H1 (cell line): Measurements from ENCODE around the gene CRHBP. TPM values are rescaled to one million over a fixed set of nuclear protein-coding genes. Genes with fewer than 3 reads are reported as not detected.

ENCODE experiments used
- BCL11A ChIP-seq, 2 experiments: IDR thresholded peaks; one replicate each; pipeline ENCODE4 v1.6.1; 2011; ENCODE audit warnings: low read depth in 2 of 2, low read length in 2 of 2, mild to moderate bottlenecking in 2 of 2
- CBX8 ChIP-seq: fragments of 300-800, 300-1000 bp; sonication (generic); IDR thresholded peaks from 2 replicates; pipeline ENCODE4 v1.7.1; 2016; ENCODE audit warnings: low read depth, low read length, borderline replicate concordance
- E2F6 ChIP-seq: IDR thresholded peaks from 2 replicates; pipeline ENCODE4 v1.6.1; 2012; ENCODE audit warnings: inconsistent platforms
- EP300 ChIP-seq, 2 experiments: IDR thresholded peaks; 1 replicate in 1 of 2; 2 replicates in 1 of 2; pipeline ENCODE4 v1.6.1; 2011 to 2012; ENCODE audit warnings: low read depth in 2 of 2, low read length in 2 of 2, mild to moderate bottlenecking in 2 of 2, borderline replicate concordance in 1 of 2, inconsistent platforms in 1 of 2, moderate library complexity in 1 of 2
- POLR2AphosphoS5 ChIP-seq: IDR thresholded peaks from 2 replicates; pipeline ENCODE4 v1.6.1; 2011; ENCODE audit warnings: low read depth, low read length
- SP2 ChIP-seq: IDR thresholded peaks from 2 replicates; pipeline ENCODE4 v1.6.1; 2012; ENCODE audit warnings: mild to moderate bottlenecking, low read length, inconsistent platforms
- TAF1 ChIP-seq: IDR thresholded peaks from 2 replicates; pipeline ENCODE4 v1.6.1; 2011; ENCODE audit warnings: mild to moderate bottlenecking, low read depth, low read length
- TBP ChIP-seq: IDR thresholded peaks from 2 replicates; pipeline ENCODE4 v1.6.1; 2011; ENCODE audit warnings: low read depth, low read length, improper control_type of control experiment
- polyA plus RNA-seq, 7 experiments: library from polyadenylated mRNA; depleted of rRNA in 3 of 7; stranded (reverse) in 5 of 7; unstranded in 2 of 7; fragments of >200 nt in 5 of 7; fragments of 200-250 nt in 2 of 7; gene quantifications; 1 replicate in 5 of 7; 2 replicates in 1 of 7; 4 replicates in 1 of 7; pipeline versions ENCODE4 v1.2.1 to v1.2.3, GENCODE V29; 2011 to 2013; ENCODE audit warnings: missing spikeins in 2 of 7, mixed read lengths in 2 of 7
- total RNA-seq: library from RNA; stranded (reverse); fragmentation: NEBNext Ultra II Directional; extraction: Animal tissue kit (Norgen Biotek cat#: 25700); gene quantifications from 2 replicates; pipeline ENCODE4 v1.2.1, GENCODE V29; 2021

The CRHBP gene
- total and polyA plus RNA-seq, 2 of the 8 experiments (the other 6 are each of a cell fraction or from before 2014, with no cell fraction given): 0.30 TPM; not detected in 1

- TF ChIP-seq BCL11A (IDR thresholded peaks at IDR 0.05; ENCODE audit: low read depth in 2 of 2, low read length in 2 of 2) (no peak), E2F6 (no peak), EP300 (IDR thresholded peaks at IDR 0.05; ENCODE audit: borderline replicate concordance in 1 of 2, low read depth in 2 of 2, low read length in 2 of 2) (no peak), POLR2AphosphoS5 (no peak), TBP (no peak), SP2 (no peak), CBX8 (no peak), TAF1 (no peak)
These were observed 9.8 kb upstream of the CRHBP start (continued) for GRCh38 chr5:76943006-76943405.
